Head of caudate nucleus (tissue), 42 donors: ENCODE measurements around the gene CAMSAP1.
A peak's percentile ranks its signal among the peaks of the same experiment; 100 is the strongest.

ENCODE experiments used
- DNase-seq, 42 donors: peaks; one replicate each; pipeline versions ENCODE4 v3.0.0 to v3.0.0-alpha.2; 2020 to 2021; ENCODE audit warnings: mixed read lengths in 7 of 42
- intact Hi-C: fragments of 100-400 bp; cut with DNase I; formaldehyde crosslinking; loops from one replicate; pipeline ENCODE4 v1.15.0; 2022

CAMSAP1 gene

GRCh38 chr9:135874859-135875258, 32.5 kb downstream of the CAMSAP1 start:
- DNase-seq: no peak
- intact Hi-C loops: no loop called here

- no peak for DNase-seq
- intact Hi-C loops: no loop called here
These were observed 37.4 kb downstream of the CAMSAP1 start for GRCh38 chr9:135869909-135870308.

GRCh38 chr9:135865531-135865930, 41.8 kb downstream of the CAMSAP1 start:
- intact Hi-C loops: loop anchor here (2.0 kb wide), 1 partner anchor 41 kb away; the partner anchor contains the start of gene CAMSAP1
- no peak for DNase-seq

- DNase-seq: peak in 41 of 42 donors; percentile 55 to 93 (median 81)
- intact Hi-C loops: loop anchor here (2.0 kb wide), 1 partner anchor 42 kb away; the partner anchor contains the start of gene CAMSAP1
These were observed 42.8 kb downstream of the CAMSAP1 start for GRCh38 chr9:135864447-135865049.

- no peak for DNase-seq
- intact Hi-C loops: no loop called here
These were observed 44.5 kb downstream of the CAMSAP1 start for GRCh38 chr9:135862809-135863208.

GRCh38 chr9:135858491-135859185, 48.7 kb downstream of the CAMSAP1 start:
- intact Hi-C loops: no loop called here
- DNase-seq: peak in 9 of 42 donors; percentile 18 to 69 (median 35)

GRCh38 chr9:135857843-135858242, 49.5 kb downstream of the CAMSAP1 start:
- intact Hi-C loops: no loop called here

GRCh38 chr9:135857371-135857786, 50.0 kb downstream of the CAMSAP1 start:
- DNase-seq: no peak
- intact Hi-C loops: no loop called here

More at GRCh38 chr9:135857843-135858242, 49.5 kb downstream of the CAMSAP1 start:
- no peak for DNase-seq

- intact Hi-C loops: no loop called here
- peak in 21 of 42 donors; percentile 5 to 58 (median 30) for DNase-seq
These were observed 55.6 kb downstream of the CAMSAP1 start for GRCh38 chr9:135851748-135852147.

- DNase-seq: peak in 12 of 42 donors; percentile 9 to 65 (median 31)
- intact Hi-C loops: no loop called here
These were observed 56.6 kb downstream of the CAMSAP1 start for GRCh38 chr9:135850737-135851136.

GRCh38 chr9:135849181-135849580, 58.2 kb downstream of the CAMSAP1 start:
- DNase-seq: no peak
- intact Hi-C loops: no loop called here

GRCh38 chr9:135848341-135849047, 58.9 kb downstream of the CAMSAP1 start:
- intact Hi-C loops: no loop called here
- no peak for DNase-seq

GRCh38 chr9:135847833-135848232, 59.5 kb downstream of the CAMSAP1 start:
- no peak for DNase-seq
- intact Hi-C loops: no loop called here

GRCh38 chr9:135840539-135840938, 66.8 kb downstream of the CAMSAP1 start:
- intact Hi-C loops: no loop called here
- no peak for DNase-seq

- intact Hi-C loops: no loop called here
- DNase-seq: no peak
These were observed 67.2 kb downstream of the CAMSAP1 start for GRCh38 chr9:135840107-135840506.

- DNase-seq: no peak
- intact Hi-C loops: no loop called here
These were observed 67.8 kb downstream of the CAMSAP1 start for GRCh38 chr9:135839516-135839915.

GRCh38 chr9:135835131-135835530, 72.2 kb downstream of the CAMSAP1 start:
- no peak for DNase-seq
- intact Hi-C loops: no loop called here

GRCh38 chr9:135833864-135834263, 73.5 kb downstream of the CAMSAP1 start:
- intact Hi-C loops: no loop called here
- DNase-seq: no peak

GRCh38 chr9:135830496-135830895, 76.8 kb downstream of the CAMSAP1 start:
- DNase-seq: no peak
- intact Hi-C loops: no loop called here

- intact Hi-C loops: no loop called here
- DNase-seq: no peak
These were observed 78.7 kb downstream of the CAMSAP1 start for GRCh38 chr9:135828656-135829055.
